GM06990 (cell line): Measurements from ENCODE around the gene EFHC1.

Source experiments
- DNase-seq: peaks from one replicate; pipeline ENCODE4 v3.0.0-alpha.2; 2011; ENCODE audit not compliant: insufficient read length; ENCODE audit errors: extremely low read depth
- H3K27me3 ChIP-seq: replicated peaks from 2 replicates; pipeline ENCODE4 v1.6.0; 2011; ENCODE audit warnings: low read length; ENCODE audit not compliant: control insufficient read depth, insufficient read depth
- H3K36me3 ChIP-seq: 2 replicates; pipeline ENCODE4 v1.5.1; 2011; ENCODE audit warnings: low read length; ENCODE audit not compliant: control insufficient read depth, insufficient read depth
- H3K4me3 ChIP-seq: replicated peaks from 2 replicates; pipeline ENCODE4 v1.5.1; 2011; ENCODE audit warnings: low read depth, mild to moderate bottlenecking, control low read depth, low read length
- TF ChIP-seq, protein P1 (sequence below): IDR thresholded peaks from 2 replicates; pipeline ENCODE4 v1.5.1; 2011; ENCODE audit warnings: low read length, control low read depth, mild to moderate bottlenecking, inconsistent platforms; ENCODE audit not compliant: insufficient read depth, poor library complexity, severe bottlenecking

Gene EFHC1

GRCh38 chr6:52416629-52417151 is 3.5 kb upstream of the EFHC1 start:
- DNase-seq = peak; percentile 60
- Histone ChIP-seq H3K27me3 (no peaks in the 10 kb centered on the region), H3K4me3 (no peak overlapping the region), H3K36me3 (no peaks in the 10 kb centered on the region)
- TF ChIP-seq, protein P1, sequence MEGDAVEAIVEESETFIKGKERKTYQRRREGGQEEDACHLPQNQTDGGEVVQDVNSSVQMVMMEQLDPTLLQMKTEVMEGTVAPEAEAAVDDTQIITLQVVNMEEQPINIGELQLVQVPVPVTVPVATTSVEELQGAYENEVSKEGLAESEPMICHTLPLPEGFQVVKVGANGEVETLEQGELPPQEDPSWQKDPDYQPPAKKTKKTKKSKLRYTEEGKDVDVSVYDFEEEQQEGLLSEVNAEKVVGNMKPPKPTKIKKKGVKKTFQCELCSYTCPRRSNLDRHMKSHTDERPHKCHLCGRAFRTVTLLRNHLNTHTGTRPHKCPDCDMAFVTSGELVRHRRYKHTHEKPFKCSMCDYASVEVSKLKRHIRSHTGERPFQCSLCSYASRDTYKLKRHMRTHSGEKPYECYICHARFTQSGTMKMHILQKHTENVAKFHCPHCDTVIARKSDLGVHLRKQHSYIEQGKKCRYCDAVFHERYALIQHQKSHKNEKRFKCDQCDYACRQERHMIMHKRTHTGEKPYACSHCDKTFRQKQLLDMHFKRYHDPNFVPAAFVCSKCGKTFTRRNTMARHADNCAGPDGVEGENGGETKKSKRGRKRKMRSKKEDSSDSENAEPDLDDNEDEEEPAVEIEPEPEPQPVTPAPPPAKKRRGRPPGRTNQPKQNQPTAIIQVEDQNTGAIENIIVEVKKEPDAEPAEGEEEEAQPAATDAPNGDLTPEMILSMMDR = peak; percentile 76

DNA sequence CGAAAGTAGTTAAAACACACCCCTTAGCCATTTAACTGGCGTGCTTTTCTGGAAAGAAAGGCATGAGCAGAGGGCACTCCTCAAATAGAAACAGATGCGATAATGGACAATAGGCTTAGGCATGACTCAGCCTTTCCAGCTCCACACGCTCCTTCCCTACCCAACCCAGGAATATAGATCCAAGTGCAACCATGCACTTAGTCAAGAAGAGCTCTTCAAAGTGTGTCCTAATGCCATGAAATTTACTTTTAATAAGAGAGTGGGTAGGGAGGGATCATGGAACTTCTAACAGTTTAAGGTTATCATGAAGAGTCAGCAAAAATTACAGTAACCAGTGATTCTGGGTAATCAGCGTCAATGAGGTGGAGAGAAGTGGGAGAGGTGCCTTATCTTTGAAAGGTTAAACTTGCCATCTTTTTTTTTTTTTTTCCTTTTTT is 2.4 kb upstream of the EFHC1 start:
- DNase-seq = no peak
- H3K36me3 ChIP-seq = no peaks in the 10 kb centered on the region
- no peaks in the 10 kb centered on the region for H3K27me3 ChIP-seq
- H3K4me3 ChIP-seq = no peak overlapping the region
- TF ChIP-seq, protein P1 = no peak

DNA sequence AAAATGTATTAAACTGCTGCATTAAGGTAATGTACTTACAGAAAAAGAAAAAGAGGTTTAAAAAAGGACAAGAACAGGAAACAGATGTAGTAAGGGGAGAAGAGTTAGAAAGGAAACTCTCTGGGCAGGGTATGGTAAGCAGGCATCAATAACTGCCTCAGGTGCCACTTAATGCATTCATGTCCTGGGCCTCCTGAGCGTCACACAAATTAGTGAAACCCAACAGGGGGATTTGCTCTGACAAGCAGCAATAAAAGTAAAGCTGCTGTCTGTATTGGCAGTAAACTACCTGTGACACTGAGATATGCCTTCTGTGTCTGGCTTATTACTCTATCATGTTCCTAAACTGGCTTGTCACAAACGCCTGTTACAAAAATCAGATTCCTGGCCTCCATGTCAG is 1.5 kb upstream of the EFHC1 start:
- no peak for DNase-seq
- TF ChIP-seq, protein P1 = no peak
- Histone ChIP-seq H3K27me3 (no peaks in the 10 kb centered on the region), H3K4me3 (no peak overlapping the region), H3K36me3 (no peaks in the 10 kb centered on the region)

GRCh38 chr6:52420668-52421358 is 671 bp downstream of the EFHC1 start:
- peak overlapping the region; percentile 81 for H3K4me3 ChIP-seq
- H3K27me3 ChIP-seq = no peaks in the 10 kb centered on the region
- H3K36me3 ChIP-seq = no peaks in the 10 kb centered on the region
- no peak for DNase-seq
- TF ChIP-seq, protein P1 = no peak

GRCh38 chr6:52422156-52422555 is 2.0 kb downstream of the EFHC1 start:
- TF ChIP-seq, protein P1 = no peak
- DNase-seq = no peak
- Histone ChIP-seq H3K4me3 (no peak overlapping the region), H3K36me3 (no peaks in the 10 kb centered on the region), H3K27me3 (no peaks in the 10 kb centered on the region)
